Adrenal gland (tissue), 12 donors: ENCODE results near the gene FSTL1. TPM values are rescaled to one million over a fixed set of nuclear protein-coding genes. Genes with fewer than 3 reads are reported as not detected.

ENCODE experiments used
- DNase-seq, 7 donors: peaks; one replicate each; pipeline ENCODE4 v3.0.0-alpha.2; 2019 to 2020
- H3K27ac ChIP-seq, 5 donors: fragments of 200-600 bp; sonication (generic) in 4 of 5; 1 replicate in 3 of 5; 2 replicates in 2 of 5; pipeline versions ENCODE4 v1.5.1 to v1.8.0; 2016 to 2020; ENCODE audit warnings: mild to moderate bottlenecking in 1 of 5
- H3K27me3 ChIP-seq: fragments of 200-600 bp; 2 replicates; pipeline ENCODE4 v1.8.0; 2021
- H3K36me3 ChIP-seq, 2 donors: fragments of 200-600 bp; replicated peaks in 1 of 2; 1 replicate in 1 of 2; 2 replicates in 1 of 2; pipeline versions ENCODE4 v1.5.1 to v1.8.0; 2018 to 2022
- H3K4me1 ChIP-seq, 2 donors: fragments of 200-600 bp; replicated peaks in 1 of 2; 1 replicate in 1 of 2; 2 replicates in 1 of 2; pipeline versions ENCODE4 v1.5.1 to v1.8.0; 2018 to 2021
- H3K4me3 ChIP-seq, 4 donors: fragments of 200-600 bp; sonication (generic) in 3 of 4; one replicate each; pipeline ENCODE4 v1.5.1; 2016 to 2018
- H3K9me3 ChIP-seq, 3 donors: fragments of 200-600 bp; sonication (generic) in 1 of 3; replicated peaks in 1 of 3; 1 replicate in 2 of 3; 2 replicates in 1 of 3; pipeline versions ENCODE4 v1.5.1 to v1.8.0; 2016 to 2021
- POLR2A ChIP-seq, 2 donors: fragments of 450-650 bp; IDR thresholded peaks; one replicate each; pipeline ENCODE4 v1.6.1; 2017; ENCODE audit warnings: antibody characterized with exemption in 2 of 2, mild to moderate bottlenecking in 2 of 2, moderate library complexity in 1 of 2
- WGBS, 4 donors: extraction: QIAGEN DNeasy Blood & Tissue Kit in 2 of 4; methylation state at CpG; one replicate each; pipeline versions ENCODE4 v1.1.5 to v1.1.7; 2013 to 2017; 5-methylcytosine and 5-hydroxymethylcytosine counted together
- intact Hi-C, 2 donors: fragments of 100-400 bp; cut with DNase I; formaldehyde crosslinking; loops; one replicate each; pipeline versions ENCODE4 v1.14.1 to v1.15.0; 2022 to 2023
- polyA plus RNA-seq, 3 donors: library from polyadenylated mRNA; stranded (reverse); fragments of 200-250 nt in 2 of 3; fragments of 350-450 nt in 1 of 3; fragmentation: Illumina TruSeq in 1 of 3; extraction: RNeasy Lipid Tissue Mini Kit (QIAGEN cat#74804) in 1 of 3; gene quantifications; one replicate each; pipeline ENCODE4 v1.2.3, GENCODE V29; 2013 to 2014
- total RNA-seq, 9 donors: library from RNA; depleted of rRNA in 4 of 9; stranded (reverse); fragments of >200 nt in 4 of 9; fragments of 120-200 nt in 1 of 9; fragmentation: NEBNext Ultra II Directional in 1 of 9; extraction: Animal tissue kit (Norgen Biotek cat#: 25700) in 1 of 9; gene quantifications; one replicate each; pipeline versions ENCODE4 v1.1.0 to v1.2.4, GENCODE V29; 2013 to 2023
- TF ChIP-seq, protein P1 (sequence below), 6 experiments: fragments of 450-650 bp in 4 of 6; fragments of 200-600 bp in 2 of 6; sonication (generic) in 1 of 6; IDR thresholded peaks; 1 replicate in 5 of 6; 2 replicates in 1 of 6; pipeline versions ENCODE4 v1.5.1 to v1.8.0; 2016 to 2021; ENCODE audit warnings: antibody characterized with exemption in 6 of 6, mild to moderate bottlenecking in 2 of 6, moderate library complexity in 1 of 6
- donor health status: healthy with polysubstance abuse.
- donor health status: Bipolar disorder and iron deficiency.
- donor health status: DM: yes; HTN: yes; CAD: no.
- donor health status: DM: no; HTN: no; CAD: no.
- donor health status: DM: no; HTN: no; CAD: no.
- donor health status: DM: yes; HTN: yes; CAD: no.

FSTL1 gene
- total and polyA plus RNA-seq, 12 donors: 45.6 to 625 (median 306) TPM

DNA sequence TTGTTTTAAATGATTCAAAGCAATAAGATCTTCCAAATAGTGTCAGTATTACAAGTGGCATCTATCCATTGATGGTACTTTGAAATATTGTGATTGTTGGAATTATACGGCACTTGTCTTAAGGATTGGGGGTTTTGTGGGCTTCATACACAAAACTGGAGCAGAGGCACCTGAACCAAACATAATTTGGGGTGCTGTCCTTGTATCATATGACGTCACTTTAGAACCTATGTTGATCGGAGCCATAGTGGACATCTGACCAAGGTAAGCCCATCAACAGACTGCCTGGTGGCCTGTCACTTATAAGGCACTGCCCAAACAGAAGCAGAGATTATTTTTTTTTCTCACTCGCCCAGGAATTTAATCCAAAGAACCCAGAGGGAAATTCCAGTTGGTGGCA is 98.8 kb downstream of the FSTL1 start:
- H3K27me3 ChIP-seq: no peaks in the 10 kb centered on the region
- H3K9me3 ChIP-seq: no peaks in the 10 kb centered on the region
- intact Hi-C loops: no loop called here
- 83 to 95% (median 89%) methylated on average over 4 of the region's 4 CpGs for WGBS, 4 donors
- no peak overlapping the region for H3K4me3 ChIP-seq
- H3K27ac ChIP-seq: no peak overlapping the region
- TF ChIP-seq, protein P1, sequence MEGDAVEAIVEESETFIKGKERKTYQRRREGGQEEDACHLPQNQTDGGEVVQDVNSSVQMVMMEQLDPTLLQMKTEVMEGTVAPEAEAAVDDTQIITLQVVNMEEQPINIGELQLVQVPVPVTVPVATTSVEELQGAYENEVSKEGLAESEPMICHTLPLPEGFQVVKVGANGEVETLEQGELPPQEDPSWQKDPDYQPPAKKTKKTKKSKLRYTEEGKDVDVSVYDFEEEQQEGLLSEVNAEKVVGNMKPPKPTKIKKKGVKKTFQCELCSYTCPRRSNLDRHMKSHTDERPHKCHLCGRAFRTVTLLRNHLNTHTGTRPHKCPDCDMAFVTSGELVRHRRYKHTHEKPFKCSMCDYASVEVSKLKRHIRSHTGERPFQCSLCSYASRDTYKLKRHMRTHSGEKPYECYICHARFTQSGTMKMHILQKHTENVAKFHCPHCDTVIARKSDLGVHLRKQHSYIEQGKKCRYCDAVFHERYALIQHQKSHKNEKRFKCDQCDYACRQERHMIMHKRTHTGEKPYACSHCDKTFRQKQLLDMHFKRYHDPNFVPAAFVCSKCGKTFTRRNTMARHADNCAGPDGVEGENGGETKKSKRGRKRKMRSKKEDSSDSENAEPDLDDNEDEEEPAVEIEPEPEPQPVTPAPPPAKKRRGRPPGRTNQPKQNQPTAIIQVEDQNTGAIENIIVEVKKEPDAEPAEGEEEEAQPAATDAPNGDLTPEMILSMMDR (IDR thresholded peaks at IDR 0.05): no peak
- no peak for TF ChIP-seq POLR2A (IDR thresholded peaks at IDR 0.05)
- DNase-seq: no peak
- peaks cover 8 to 23% of the 10 kb centered on the region in 2 donors for H3K4me1 ChIP-seq
- H3K36me3 ChIP-seq: no peaks in the 10 kb centered on the region

GRCh38 chr3:120350401-120350941 is 100.3 kb downstream of the FSTL1 start:
- DNase-seq: peak; percentile 45 to 68 (median 50)
- H3K36me3 ChIP-seq: no peaks in the 10 kb centered on the region
- intact Hi-C loops: no loop called here
- H3K4me1 ChIP-seq: peaks cover 21 to 39% of the 10 kb centered on the region in 2 donors
- peak overlapping the region; percentile 87 to 97 (median 94) for H3K27ac ChIP-seq
- WGBS, 4 donors: 35 to 42% (median 39%) methylated on average over 8 of the region's 8 CpGs
- H3K9me3 ChIP-seq: no peaks in the 10 kb centered on the region
- TF ChIP-seq POLR2A (IDR thresholded peaks at IDR 0.05): peak in 1 of 2 donors; percentile 28
- TF ChIP-seq, protein P1 (IDR thresholded peaks at IDR 0.05): no peak
- H3K27me3 ChIP-seq: no peaks in the 10 kb centered on the region
- H3K4me3 ChIP-seq: peak overlapping the region in 1 of 4 donors; percentile 85

GRCh38 chr3:120349855-120350125 is 101.0 kb downstream of the FSTL1 start:
- no peaks in the 10 kb centered on the region for H3K9me3 ChIP-seq
- H3K27me3 ChIP-seq: no peaks in the 10 kb centered on the region
- peak overlapping the region; percentile 87 to 97 (median 94) for H3K27ac ChIP-seq
- H3K4me3 ChIP-seq: peak overlapping the region; percentile 25 to 98 (median 78)
- H3K36me3 ChIP-seq: no peaks in the 10 kb centered on the region
- TF ChIP-seq POLR2A (IDR thresholded peaks at IDR 0.05): no peak
- TF ChIP-seq, protein P1 (IDR thresholded peaks at IDR 0.05): no peak
- peaks cover 21 to 46% of the 10 kb centered on the region in 2 donors for H3K4me1 ChIP-seq
- no peak for DNase-seq
- intact Hi-C loops: no loop called here
- WGBS, 4 donors: 2 to 7% (median 2%) methylated on average over 6 of the region's 6 CpGs

- intact Hi-C loops: no loop called here
- Histone ChIP-seq H3K27me3 (no peaks in the 10 kb centered on the region), H3K4me3 (peak within 1 kb of the TSS; percentile 41 to 98 (median 78)), H3K9me3 (no peaks in the 10 kb centered on the region), H3K4me1 (peaks cover 21 to 51% of the 10 kb centered on the region in 2 donors), H3K36me3 (no peaks in the 10 kb centered on the region), H3K27ac (peak within 1 kb of the TSS; percentile 87 to 97 (median 94))
- DNase-seq: peak; percentile 92 to 96 (median 95)
- 0% methylated on average over 14 to 95 of the region's 95 CpGs for WGBS, 4 donors
- TF ChIP-seq POLR2A (IDR thresholded peaks at IDR 0.05): peak; percentile 84 to 96
- TF ChIP-seq, protein P1 (IDR thresholded peaks at IDR 0.05): peak in 3 of 6 experiments; percentile 6 to 28 (median 10)
Observed at GRCh38 chr3:120348991-120349854, 101.6 kb downstream of the FSTL1 start, which contains the start of gene LRRC58. Gene LRRC58 (minus strand): TSS chr3:120349354. CDS start chr3:120349243, 111 bp downstream.
